ENCODE results near the gene TMC2. TPM values are rescaled to one million over a fixed set of nuclear protein-coding genes. Genes with fewer than 3 reads are reported as not detected.

Gene TMC2
- total RNA-seq, 1 donor from 2014 or later = not detected

GRCh38 chr20:2595076-2595475, 58.7 kb downstream of the TMC2 start:
- DNase-seq (ENCODE audit: low read depth, low spot score) = no peak
- Mint-ChIP-seq H3K27ac (ENCODE audit: unreplicated experiment) (no peak overlapping the region), H3K4me1 (peaks cover 4% of the 10 kb centered on the region), H3K36me3 (ENCODE audit: low read depth) (no peaks in the 10 kb centered on the region), H3K9me3 (no peaks in the 10 kb centered on the region), H3K27me3 (ENCODE audit: low read depth) (peaks cover 59% of the 10 kb centered on the region), H3K4me3 (no peak overlapping the region)
- no peak for TF ChIP-seq CTCF (conservative IDR thresholded peaks at IDR 0.05)

- no peak for DNase-seq (ENCODE audit: low read depth, low spot score)
- H3K9me3 Mint-ChIP-seq = no peaks in the 10 kb centered on the region
- no peak for TF ChIP-seq CTCF (conservative IDR thresholded peaks at IDR 0.05)
- H3K36me3 Mint-ChIP-seq (ENCODE audit: low read depth) = no peaks in the 10 kb centered on the region
- H3K27me3 Mint-ChIP-seq (ENCODE audit: low read depth) = peaks cover 53% of the 10 kb centered on the region
- no peak overlapping the region for H3K27ac Mint-ChIP-seq (ENCODE audit: unreplicated experiment)
- no peak overlapping the region for H3K4me3 Mint-ChIP-seq
- peaks cover 4% of the 10 kb centered on the region for H3K4me1 Mint-ChIP-seq
These were observed 60.4 kb downstream of the TMC2 start for GRCh38 chr20:2596673-2597279.

GRCh38 chr20:2599288-2600006, 63.1 kb downstream of the TMC2 start:
- Mint-ChIP-seq H3K27ac (ENCODE audit: unreplicated experiment) (no peak overlapping the region), H3K9me3 (no peaks in the 10 kb centered on the region), H3K36me3 (ENCODE audit: low read depth) (no peaks in the 10 kb centered on the region), H3K4me1 (peaks cover 4% of the 10 kb centered on the region), H3K4me3 (no peak overlapping the region), H3K27me3 (ENCODE audit: low read depth) (peaks cover 43% of the 10 kb centered on the region)
- no peak for DNase-seq (ENCODE audit: low read depth, low spot score)
- TF ChIP-seq CTCF (conservative IDR thresholded peaks at IDR 0.05) = no peak

- Mint-ChIP-seq H3K27ac (ENCODE audit: unreplicated experiment) (no peak overlapping the region), H3K4me3 (no peak overlapping the region), H3K27me3 (ENCODE audit: low read depth) (peaks cover 38% of the 10 kb centered on the region), H3K9me3 (peaks cover 2% of the 10 kb centered on the region), H3K36me3 (ENCODE audit: low read depth) (peaks cover under 1% of the 10 kb centered on the region), H3K4me1 (peaks cover 4% of the 10 kb centered on the region)
- no peak for TF ChIP-seq CTCF (conservative IDR thresholded peaks at IDR 0.05)
- no peak for DNase-seq (ENCODE audit: low read depth, low spot score)
These were observed 65.8 kb downstream of the TMC2 start for GRCh38 chr20:2602046-2602735.

- Mint-ChIP-seq H3K4me1 (peaks cover 4% of the 10 kb centered on the region), H3K4me3 (no peak overlapping the region), H3K9me3 (peaks cover 5% of the 10 kb centered on the region), H3K27me3 (ENCODE audit: low read depth) (peaks cover 35% of the 10 kb centered on the region), H3K27ac (ENCODE audit: unreplicated experiment) (no peak overlapping the region), H3K36me3 (ENCODE audit: low read depth) (peaks cover 2% of the 10 kb centered on the region)
- no peak for DNase-seq (ENCODE audit: low read depth, low spot score)
- no peak for TF ChIP-seq CTCF (conservative IDR thresholded peaks at IDR 0.05)
These were observed 66.4 kb downstream of the TMC2 start for GRCh38 chr20:2602746-2603145.

Data from neural crest cell (in vitro differentiated cells).